Epithelial cell of proximal tubule (primary cell): ENCODE measurements around the gene MOGAT2. TPM values are rescaled to one million over a fixed set of nuclear protein-coding genes. Genes with fewer than 3 reads are reported as not detected.

Source experiments
- DNase-seq: peaks from one replicate; pipeline ENCODE4 v3.0.0-alpha.2; 2011; ENCODE audit warnings: low read depth
- H3K4me3 ChIP-seq: 2 replicates; pipeline ENCODE4 v1.5.1; 2011; ENCODE audit warnings: low read depth, mild to moderate bottlenecking, low read length
- CTCF ChIP-seq: conservative IDR thresholded peaks from 2 replicates; pipeline ENCODE4 v1.5.1; 2012; ENCODE audit warnings: low read depth, mild to moderate bottlenecking, low read length
- total RNA-seq: library from RNA; depleted of rRNA; stranded (reverse); fragments of >200 nt; gene quantifications from 2 replicates; pipeline ENCODE4 v1.2.3, GENCODE V29; 2015

The MOGAT2 gene
- total RNA-seq, 1 donor from 2014 or later, result not detected

GRCh38 chr11:75771646-75772410 lies 54.2 kb downstream of the MOGAT2 start:
- DNase-seq, result no peak
- no peak overlapping the region for H3K4me3 ChIP-seq
- no peak for TF ChIP-seq CTCF

GRCh38 chr11:75773595-75774353 lies 56.1 kb downstream of the MOGAT2 start:
- no peak for TF ChIP-seq CTCF
- no peak for DNase-seq
- no peak overlapping the region for H3K4me3 ChIP-seq

GRCh38 chr11:75775056-75775455 lies 57.4 kb downstream of the MOGAT2 start:
- H3K4me3 ChIP-seq, result no peak overlapping the region
- DNase-seq, result no peak
- no peak for TF ChIP-seq CTCF

- DNase-seq, result no peak
- no peak for TF ChIP-seq CTCF
- no peak overlapping the region for H3K4me3 ChIP-seq
These were observed 58.9 kb downstream of the MOGAT2 start for GRCh38 chr11:75776546-75776945.

GRCh38 chr11:75777461-75778110 lies 59.9 kb downstream of the MOGAT2 start:
- DNase-seq, result no peak
- H3K4me3 ChIP-seq, result no peak overlapping the region
- TF ChIP-seq CTCF, result no peak

- H3K4me3 ChIP-seq, result no peak overlapping the region
- no peak for DNase-seq
- TF ChIP-seq CTCF, result no peak
These were observed 61.3 kb downstream of the MOGAT2 start for GRCh38 chr11:75778962-75779361.
